HG03139 (cell line): ENCODE results near the gene FXN.
A peak's percentile ranks its signal among the peaks of the same experiment; 100 is the strongest.
"Not testable (repeated sequence)": the region's sequence is repeated elsewhere in the genome, so short reads cannot be mapped to it uniquely, and the experiment has no call there.

ENCODE experiments used
- ATAC-seq: cut with Tn5 transposase; IDR thresholded peaks from one replicate; pipeline ENCODE4 v1.9.1; 2021; ENCODE audit not compliant: unreplicated experiment

FXN gene

DNA sequence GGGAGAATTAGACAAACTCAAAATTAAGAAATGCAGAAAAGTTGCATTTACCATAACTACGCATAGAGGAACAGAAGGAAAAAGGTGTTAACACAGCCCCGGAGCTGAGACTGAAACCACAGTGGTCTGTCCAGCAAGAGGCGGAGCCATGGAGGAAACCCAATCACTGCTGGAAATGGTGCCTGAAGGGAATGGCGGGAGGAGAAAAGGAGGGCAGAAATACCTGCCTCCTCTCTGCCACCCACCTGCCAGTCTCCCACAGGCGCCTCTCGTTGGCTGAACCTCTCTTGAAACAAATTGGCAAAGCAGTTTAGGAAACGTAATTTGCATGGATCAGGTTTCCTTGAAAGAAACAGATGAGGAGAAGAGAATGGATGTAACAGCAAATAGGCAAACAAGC is 11.9 kb upstream of the FXN start:
- ATAC-seq: no peak

DNA sequence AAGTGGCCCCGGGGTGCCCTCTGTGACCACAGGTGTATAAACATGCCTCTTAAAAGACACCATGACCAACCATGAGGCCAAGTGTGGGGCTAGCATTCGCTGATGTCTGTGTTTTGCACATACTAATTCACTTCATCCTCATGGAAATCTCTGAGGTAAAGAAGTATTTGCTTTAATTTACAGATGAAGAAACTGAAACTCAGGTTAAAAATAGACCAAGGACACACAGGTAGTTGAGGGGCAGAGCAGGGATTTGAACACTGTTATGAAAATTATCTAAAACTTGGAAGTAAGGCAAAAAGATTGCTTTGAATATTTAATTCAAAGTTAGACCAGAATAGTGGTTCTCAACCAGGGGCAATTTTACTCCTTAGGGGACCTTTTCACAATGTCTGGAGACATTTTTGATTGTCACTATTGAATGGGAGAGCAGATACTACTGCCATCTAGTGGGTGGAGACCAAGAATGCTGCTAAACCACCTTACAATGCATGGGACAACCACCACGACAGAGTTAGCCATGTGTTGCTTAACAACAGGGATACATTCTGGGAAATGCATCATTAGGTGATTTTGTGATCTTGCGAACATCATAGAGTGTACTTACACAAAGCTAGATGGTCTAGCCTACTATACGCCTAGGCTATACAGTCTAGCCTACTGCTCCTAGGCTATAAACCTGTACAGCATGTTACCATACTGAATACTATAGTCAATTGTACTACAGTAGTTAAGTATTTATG is 8.0 kb upstream of the FXN start:
- ATAC-seq: peak; percentile 71

DNA sequence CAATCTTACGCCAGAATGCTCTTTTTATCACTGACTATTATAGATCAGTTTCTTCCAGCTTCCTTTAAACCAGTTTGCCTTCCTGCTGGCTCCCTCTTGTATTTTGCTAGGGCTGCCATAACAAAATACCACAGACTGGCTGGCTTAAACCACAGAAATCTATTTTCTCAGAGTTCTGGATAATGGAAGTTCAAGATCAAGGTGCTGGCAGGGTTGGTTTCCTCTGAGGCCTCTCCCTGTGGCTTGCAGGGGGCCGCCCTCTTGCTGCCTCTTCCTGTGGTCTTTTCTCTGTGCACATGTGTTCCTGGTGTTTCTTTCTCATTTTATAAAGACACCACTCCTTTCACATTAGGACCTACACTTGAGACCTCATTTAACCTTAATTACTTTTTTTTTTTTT is 6.8 kb upstream of the FXN start:
- no peak for ATAC-seq

DNA sequence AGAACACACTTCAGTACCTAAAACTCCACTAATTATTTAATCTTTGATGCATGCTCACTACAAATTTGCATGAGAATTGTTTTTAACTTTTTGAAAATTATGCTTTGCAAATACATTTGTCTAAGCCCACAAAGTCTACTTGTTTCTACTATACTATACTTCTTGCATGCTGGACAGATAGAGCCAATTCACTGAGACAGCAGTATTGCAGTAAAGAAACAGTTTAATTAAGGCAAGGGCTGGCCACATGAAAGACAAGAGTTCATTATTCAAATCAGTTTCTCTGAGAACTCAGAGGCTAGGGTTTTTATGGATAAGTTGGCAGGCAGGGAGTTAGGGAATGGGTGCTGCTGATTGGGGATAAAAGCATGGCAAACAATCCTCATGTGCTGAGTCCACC is 6.0 kb upstream of the FXN start:
- no peak for ATAC-seq

DNA sequence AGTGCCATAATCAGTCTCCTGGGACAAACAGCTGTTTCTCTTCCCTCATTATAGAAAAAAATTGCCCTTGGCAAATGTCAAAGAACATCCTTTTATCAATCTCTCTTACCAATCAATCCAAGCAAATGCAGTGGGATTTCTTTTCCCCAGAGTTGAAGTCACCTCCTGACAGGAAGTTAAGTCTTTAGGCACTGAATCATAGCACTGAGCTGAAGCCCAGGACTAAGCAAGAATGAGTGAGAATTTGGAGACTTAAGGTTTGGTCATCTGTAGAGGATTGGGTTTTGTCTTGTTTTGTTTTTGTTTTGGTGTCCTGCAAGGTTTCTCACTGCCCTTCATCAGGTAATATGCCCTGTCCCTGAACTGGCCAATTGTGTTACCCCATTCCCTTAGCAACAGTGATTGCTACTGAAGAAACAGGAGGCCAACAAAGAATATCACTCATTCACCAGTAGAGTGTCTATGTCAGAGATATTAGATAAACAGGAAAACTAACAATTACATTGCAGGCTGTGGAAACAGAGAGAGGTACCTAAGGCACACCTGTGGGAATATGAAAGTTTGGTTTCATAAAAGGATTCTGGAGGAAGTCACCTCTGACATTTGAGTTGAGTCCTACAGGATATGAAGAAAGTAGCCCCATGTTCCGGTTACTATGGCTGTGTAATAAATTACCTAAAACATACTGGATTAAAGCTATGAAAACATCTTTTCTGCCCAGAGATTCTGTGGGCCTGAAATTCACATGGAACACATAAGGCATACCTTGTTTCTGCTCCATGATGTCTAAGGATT is 4.5 kb upstream of the FXN start:
- no peak for ATAC-seq

DNA sequence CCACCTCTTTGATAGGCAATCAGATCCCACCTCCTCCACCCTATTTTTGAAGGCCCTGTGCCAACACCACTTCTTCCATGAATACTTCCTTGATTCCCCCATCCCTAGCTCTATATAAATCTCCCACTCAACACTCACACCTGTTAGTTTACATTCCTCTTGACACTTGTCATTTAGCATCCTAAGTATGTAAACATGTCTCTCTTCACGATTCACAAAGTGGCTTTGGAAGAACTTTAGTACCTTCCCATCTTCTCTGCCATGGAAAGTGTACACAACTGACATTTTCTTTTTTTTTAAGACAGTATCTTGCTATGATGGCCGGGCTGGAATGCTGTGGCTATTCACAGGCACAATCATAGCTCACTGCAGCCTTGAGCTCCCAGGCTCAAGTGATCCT is 1.5 kb upstream of the FXN start:
- no peak for ATAC-seq

DNA sequence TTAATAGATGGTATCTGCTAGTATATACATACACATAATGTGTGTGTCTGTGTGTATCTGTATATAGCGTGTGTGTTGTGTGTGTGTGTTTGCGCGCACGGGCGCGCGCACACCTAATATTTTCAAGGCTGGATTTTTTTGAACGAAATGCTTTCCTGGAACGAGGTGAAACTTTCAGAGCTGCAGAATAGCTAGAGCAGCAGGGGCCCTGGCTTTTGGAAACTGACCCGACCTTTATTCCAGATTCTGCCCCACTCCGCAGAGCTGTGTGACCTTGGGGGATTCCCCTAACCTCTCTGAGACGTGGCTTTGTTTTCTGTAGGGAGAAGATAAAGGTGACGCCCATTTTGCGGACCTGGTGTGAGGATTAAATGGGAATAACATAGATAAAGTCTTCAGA is 757 bp downstream of the FXN start:
- ATAC-seq: peak; percentile 22

DNA sequence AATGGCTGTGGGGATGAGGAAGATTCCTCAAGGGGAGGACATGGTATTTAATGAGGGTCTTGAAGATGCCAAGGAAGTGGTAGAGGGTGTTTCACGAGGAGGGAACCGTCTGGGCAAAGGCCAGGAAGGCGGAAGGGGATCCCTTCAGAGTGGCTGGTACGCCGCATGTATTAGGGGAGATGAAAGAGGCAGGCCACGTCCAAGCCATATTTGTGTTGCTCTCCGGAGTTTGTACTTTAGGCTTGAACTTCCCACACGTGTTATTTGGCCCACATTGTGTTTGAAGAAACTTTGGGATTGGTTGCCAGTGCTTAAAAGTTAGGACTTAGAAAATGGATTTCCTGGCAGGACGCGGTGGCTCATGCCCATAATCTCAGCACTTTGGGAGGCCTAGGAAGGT is 1.2 kb downstream of the FXN start:
- no peak for ATAC-seq

DNA sequence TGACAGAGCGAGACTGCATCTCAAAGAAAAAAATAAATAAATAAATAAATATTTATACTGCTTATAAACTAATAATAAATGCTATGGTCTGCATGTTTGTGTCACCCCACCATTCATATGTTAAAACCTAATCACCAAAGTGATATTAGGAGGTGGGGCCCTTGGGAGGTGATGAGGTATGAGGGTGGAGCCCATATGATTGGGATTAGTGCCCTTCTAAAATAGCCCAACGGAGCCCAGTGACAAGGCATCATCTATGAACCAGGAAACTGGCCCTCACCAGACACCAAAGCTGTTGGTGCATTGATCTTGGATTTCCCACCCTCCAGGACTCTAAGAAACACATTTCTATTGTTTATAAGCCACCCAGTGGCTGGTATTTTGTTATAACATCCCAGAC is 5.1 kb downstream of the FXN start:
- no peak for ATAC-seq

DNA sequence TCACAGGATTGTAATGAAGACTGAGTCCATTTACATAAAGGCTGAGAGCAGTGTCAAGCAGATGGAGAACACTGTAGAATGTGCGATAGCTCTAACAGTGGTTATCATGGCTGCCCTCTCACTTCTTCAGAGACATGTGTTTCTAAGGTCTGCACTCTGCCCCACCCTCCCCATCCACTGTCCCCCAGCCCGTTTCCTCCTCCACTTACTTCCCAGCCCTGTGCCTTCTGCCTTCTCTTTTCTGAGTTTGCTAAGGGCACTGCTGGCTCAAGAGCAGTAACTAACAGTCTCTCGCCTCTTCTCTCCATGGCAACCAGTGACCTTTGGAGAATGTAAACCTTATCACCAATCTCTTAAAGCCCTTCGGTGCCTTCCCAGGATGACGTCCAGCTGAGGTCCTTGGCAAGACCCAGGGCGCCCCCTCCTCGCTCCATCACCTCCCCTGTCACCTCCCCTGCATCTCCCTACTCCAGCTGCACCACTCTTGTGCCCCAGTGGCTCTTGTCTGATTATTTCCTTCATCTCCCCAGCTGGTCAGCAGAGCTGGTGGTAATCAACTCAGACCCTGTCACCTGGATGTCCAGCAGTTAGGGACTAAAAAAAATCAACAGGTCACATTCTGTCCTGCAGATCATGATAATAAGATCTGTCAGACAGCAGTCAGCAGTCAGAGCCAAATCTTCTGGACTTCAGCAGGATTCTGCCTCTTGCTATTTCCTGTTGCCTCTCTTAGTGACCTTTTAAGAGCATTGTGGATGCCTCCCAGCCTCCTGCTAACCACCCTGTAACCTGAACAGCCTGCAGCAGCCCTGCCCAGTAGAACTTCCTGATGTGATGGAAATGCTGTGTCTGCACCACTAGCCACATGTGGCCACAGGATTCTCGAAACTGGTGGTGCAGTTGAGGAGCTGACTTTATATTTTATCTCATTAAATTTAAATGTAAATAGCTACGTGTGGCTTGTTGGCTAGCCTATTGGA is 9.0 kb downstream of the FXN start:
- ATAC-seq: no peak

DNA sequence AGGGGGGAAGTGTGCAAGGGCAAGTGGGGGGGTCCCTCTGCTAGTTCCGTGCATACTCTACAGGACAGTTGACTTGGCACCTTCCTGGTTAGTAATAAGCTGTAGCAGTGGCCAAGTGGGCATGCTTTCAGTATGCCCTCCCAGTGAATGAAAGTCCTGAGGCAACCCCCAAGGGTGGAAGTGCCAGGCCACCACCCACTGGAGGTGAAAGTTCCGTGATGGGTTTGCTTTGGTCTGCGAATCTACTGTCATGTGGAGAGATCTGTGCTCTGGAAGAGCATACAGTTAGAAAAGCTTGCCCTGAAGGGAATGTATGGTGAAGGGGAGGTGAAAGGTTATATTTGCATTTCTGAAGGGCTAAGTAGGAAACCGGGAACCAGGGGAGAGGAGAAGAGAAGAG is 10.3 kb downstream of the FXN start:
- no peak for ATAC-seq

DNA sequence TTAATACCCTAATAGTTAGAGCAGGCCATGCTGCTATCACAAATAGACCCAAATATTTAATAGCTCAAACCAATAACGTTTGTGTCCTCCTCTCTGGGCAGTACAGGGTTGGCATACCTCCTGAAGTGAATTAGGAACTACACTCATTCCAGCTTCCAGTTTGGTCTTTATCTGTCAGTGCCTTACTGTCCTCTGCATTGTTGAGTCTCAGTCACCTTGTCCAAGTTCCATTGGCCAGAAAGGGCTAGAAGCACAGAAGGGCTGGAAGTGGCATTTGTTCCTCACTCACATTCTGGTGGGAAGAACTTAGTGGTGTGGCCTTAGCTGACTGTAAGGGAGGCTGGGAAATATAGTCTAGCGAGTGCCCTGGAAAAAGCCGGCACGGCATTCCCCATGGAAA is 11.2 kb downstream of the FXN start:
- no peak for ATAC-seq

DNA sequence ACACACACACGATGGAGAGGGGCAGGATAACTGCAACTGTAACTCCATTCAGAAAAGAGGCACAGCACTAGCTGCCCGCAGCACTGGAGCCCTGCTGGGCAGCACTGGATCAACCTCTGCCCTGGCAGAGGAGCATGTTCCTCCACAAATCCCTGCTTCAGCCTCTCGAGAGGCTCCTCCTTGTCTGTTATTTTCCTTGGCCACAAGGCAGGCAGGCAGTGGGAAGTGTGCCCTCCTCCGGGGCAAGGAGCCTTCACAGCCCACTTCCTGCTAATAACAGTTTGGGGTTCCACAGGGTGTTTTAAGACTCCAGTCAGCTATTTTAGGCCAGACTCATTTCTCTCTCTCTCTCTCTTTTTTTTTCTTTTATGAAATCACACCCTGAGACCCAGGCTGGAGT is 11.8 kb downstream of the FXN start:
- ATAC-seq: no peak

DNA sequence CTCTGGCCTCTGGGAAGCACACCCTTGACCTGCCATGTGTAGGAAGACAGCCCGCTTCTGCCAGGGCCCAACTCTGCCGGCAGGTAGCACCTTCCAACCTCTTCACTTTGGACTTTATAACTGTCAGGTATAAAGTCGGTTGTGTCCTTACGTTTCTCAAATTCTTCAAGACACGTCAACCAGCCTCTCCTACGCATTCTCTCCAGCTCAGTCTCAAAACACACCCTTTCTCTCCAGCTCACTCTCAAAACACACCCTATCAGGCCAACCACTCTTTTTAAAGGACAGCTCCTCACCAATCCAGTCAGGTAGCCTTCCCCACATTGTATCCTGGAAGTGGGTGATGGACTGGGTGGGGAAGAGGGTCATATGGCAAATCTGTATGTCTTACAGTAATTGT is 13.5 kb downstream of the FXN start:
- no peak for ATAC-seq

DNA sequence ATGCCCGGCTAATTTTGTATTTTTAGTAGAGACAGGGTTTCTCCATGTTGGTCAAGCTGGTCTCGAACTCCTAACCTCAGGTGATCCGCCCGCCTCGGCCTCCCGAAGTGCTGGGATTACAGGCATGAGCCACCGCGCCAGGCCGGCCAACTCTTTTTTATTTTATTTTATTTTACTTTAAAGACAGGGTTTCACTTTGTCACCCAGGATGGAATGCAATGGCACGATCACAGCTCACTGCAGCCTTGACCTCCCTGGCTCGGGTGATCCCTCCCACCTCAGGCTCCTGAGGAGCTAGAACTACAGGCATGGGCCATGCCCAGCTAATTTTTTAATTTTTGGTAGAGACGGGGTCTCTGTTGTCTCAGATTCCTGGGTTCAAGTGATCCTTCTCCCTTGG is 15.4 kb downstream of the FXN start:
- ATAC-seq: not testable (repeated sequence)

DNA sequence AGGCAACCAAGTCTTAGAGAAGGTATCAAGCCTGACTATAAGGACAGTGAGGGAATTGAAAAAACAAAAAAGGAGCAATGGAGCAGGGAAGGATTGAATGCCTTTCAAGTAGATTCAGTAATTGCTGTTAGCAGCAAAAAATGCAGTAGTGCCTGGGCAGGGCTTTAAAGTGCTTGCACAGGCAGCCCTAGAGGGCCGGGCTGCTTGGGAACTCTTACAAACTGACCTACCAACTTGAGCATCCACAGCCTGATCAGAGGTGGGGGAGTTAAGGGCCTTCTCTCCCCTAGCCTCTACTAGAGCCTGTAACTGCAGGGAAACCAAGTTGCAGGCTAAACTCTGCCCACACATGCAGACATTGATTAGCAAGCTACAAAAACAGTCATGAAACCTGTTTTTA is 19.4 kb downstream of the FXN start:
- no peak for ATAC-seq

DNA sequence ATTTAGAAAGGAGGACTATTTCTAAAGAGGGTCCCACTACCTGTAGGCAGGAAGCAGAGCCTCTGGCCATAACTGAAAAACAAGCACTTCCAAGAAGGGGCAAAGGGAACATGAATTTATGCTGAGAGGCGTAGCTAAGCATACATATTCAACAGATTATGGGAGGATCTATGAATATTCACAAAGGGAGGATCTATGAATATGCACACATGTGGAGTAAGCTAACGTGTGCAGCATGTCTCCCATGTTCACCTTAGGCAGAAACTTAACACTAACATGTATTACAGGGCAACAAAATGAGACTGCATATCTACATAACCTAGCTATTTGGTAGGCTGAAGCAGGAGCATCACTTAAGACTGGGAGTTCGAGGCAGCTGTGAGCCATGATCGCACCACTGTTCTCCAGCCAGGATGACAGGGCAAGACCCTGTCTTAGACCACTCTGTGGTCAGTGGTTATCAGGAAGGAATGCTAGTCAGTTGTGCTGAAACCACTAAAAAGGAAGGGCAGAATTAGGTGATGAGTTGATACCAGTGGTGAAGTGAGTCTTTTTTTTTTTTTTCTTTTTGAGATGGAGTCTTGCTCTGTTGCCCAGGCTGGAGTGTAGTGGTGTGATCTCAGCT is 20.8 kb downstream of the FXN start:
- no peak for ATAC-seq

DNA sequence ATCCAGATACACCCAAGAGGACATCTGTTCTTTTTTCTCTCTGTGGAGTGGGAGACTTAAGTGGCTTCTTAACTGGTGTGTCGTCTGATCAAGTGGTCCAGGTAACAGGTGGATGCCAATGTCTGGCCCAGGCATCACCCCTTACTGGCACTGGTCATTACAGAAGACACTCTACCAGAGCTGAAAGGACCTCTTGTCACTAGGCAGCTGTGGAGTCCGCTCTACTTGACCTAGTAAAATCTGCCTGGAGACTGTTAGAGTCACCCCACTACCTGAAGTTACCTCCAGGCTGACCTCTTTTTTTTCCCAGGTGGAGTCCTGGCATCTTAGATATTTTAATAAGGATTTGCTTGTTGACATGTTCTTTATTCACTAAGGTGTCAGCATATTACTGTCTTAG is 22.5 kb downstream of the FXN start:
- no peak for ATAC-seq

DNA sequence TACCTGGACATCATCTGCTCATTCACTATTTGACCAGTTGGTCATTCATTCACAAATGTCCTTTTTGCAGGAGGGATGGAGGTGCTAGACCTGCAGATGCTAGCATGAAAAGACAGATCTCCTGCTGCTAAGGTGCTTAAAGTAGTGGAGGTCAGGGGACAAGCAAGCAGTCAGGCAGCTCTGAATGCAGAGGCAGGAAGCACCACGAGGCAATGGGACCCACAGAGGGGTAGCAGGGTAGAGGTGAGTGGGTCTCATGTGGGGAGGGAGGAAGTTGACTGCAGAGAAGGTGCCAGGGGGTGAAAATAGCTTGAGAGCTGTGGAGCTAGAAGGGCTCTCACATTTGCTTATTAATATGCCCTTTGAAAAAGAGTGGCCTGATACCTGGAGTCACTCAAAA is 25.2 kb downstream of the FXN start:
- no peak for ATAC-seq

DNA sequence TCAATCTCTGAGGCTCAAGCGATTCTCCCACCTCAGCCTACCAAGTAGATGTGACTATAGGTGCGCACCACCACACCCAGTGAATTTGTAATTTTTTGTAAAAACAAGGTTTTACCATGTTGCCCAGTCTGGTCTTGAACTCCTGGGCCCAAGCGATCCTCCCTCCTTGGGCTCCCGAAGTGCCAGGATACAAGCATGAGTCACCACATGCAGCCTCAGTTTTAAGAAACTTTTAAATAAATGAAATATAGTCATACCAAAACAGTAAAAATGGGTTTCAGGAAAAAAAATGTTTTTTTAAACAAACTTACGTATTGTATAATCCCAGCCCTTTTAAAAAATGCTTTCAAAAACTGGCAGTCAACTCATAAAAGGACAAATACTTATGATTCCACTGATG is 26.6 kb downstream of the FXN start:
- ATAC-seq: no peak

DNA sequence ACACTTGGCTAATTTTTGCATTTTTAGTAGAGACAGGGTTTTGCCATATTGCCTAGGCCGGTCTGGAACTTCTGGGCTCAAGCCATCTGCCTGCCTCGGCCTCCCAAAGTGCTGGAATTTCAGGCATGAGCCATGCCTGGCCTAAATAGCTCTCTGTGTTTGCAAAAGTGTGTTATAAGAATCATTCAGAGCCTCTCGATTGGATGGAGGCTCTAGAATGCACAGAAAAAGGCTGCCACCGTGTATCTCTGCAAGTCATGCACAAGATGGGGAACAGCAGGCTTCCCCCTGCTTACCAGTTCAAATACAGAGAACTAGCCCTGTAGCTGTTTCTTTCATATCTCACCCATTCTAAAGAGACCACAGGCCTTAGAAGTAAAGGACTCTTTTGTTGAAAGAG is 28.3 kb downstream of the FXN start:
- no peak for ATAC-seq
